ENCODE results near the gene TUBB. TPM values are rescaled to one million over a fixed set of nuclear protein-coding genes. Genes with fewer than 3 reads are reported as not detected.
"Not testable (repeated sequence)": the region's sequence is repeated elsewhere in the genome, so short reads cannot be mapped to it uniquely, and the experiment has no call there.

The TUBB gene
- total RNA-seq, 1 experiment from 2014 or later, result 742 TPM

- Mint-ChIP-seq H3K27me3 (ENCODE audit: insufficient read depth, unreplicated experiment) (no peaks in the 10 kb centered on the region), H3K9me3 (ENCODE audit: unreplicated experiment) (peaks cover 11% of the 10 kb centered on the region), H3K36me3 (ENCODE audit: insufficient read depth, unreplicated experiment) (peaks cover 25% of the 10 kb centered on the region), H3K27ac (ENCODE audit: unreplicated experiment) (no peak overlapping the region), H3K4me3 (ENCODE audit: unreplicated experiment) (no peak overlapping the region), H3K4me1 (ENCODE audit: low read depth, unreplicated experiment) (peaks cover 34% of the 10 kb centered on the region)
- intact Hi-C loops (cut with micrococcal nuclease; ENCODE audit: unreplicated experiment), result loop anchor here (5.0 kb wide), 1 partner anchor 50 kb away; no protein-coding TSS in a partner anchor
- no TSS peak for BruUV-seq (replicated peaks)
- peaks cover 53% of the 10 kb centered on the region for H3K4me1 ChIP-seq
- no peaks in the 10 kb centered on the region for H3K36me3 ChIP-seq (ENCODE audit: control insufficient read depth, insufficient read depth, low read length)
- ChIA-PET CTCF (interaction anchor here (0.7 kb wide), 1 partner anchor 181 kb away, joined by 3 read pairs; no protein-coding TSS in a partner anchor), POLR2A (no interaction called here)
- H3K27me3 ChIP-seq (replicated peaks; ENCODE audit: control insufficient read depth, insufficient read depth, low read length), result no peaks in the 10 kb centered on the region
- H3K9me3 ChIP-seq, result no peaks in the 10 kb centered on the region
- H3K4me3 ChIP-seq (ENCODE audit: low read depth, low read length), result no peak overlapping the region
- no peak for DNase-seq
- TF ChIP-seq CTCF (IDR thresholded peaks at IDR 0.05; ENCODE audit: insufficient read depth in 1 of 2, low read depth in 1 of 2, low read length in 1 of 2, severe bottlenecking in 1 of 2, unreplicated experiment in 1 of 2), result no peak
These were observed 41.8 kb downstream of the TUBB start for GRCh38 chr6:30761791-30762429.

- BruUV-seq (replicated peaks), result no TSS peak
- no peak for TF ChIP-seq CTCF (IDR thresholded peaks at IDR 0.05; ENCODE audit: insufficient read depth in 1 of 2, low read depth in 1 of 2, low read length in 1 of 2, severe bottlenecking in 1 of 2, unreplicated experiment in 1 of 2)
- no peaks in the 10 kb centered on the region for H3K9me3 ChIP-seq
- Mint-ChIP-seq H3K4me3 (ENCODE audit: unreplicated experiment) (peak overlapping the region; percentile 57), H3K9me3 (ENCODE audit: unreplicated experiment) (peaks cover 11% of the 10 kb centered on the region), H3K27ac (ENCODE audit: unreplicated experiment) (peak overlapping the region; percentile 84), H3K4me1 (ENCODE audit: low read depth, unreplicated experiment) (peaks cover 31% of the 10 kb centered on the region), H3K27me3 (ENCODE audit: insufficient read depth, unreplicated experiment) (no peaks in the 10 kb centered on the region), H3K36me3 (ENCODE audit: insufficient read depth, unreplicated experiment) (peaks cover 25% of the 10 kb centered on the region)
- H3K4me3 ChIP-seq (ENCODE audit: low read depth, low read length), result no peak overlapping the region
- no peaks in the 10 kb centered on the region for H3K27me3 ChIP-seq (replicated peaks; ENCODE audit: control insufficient read depth, insufficient read depth, low read length)
- intact Hi-C loops (cut with micrococcal nuclease; ENCODE audit: unreplicated experiment), result loop anchor here (5.0 kb wide), 1 partner anchor 49 kb away; no protein-coding TSS in a partner anchor
- ChIA-PET CTCF (interaction anchor here (0.5 to 1.7 kb wide), 3 partner anchors 20 to 375 kb away, joined by 3 to 5 read pairs (median 3); partner anchors contain the start of gene IER3), POLR2A (interaction anchor here (1.0 to 1.2 kb wide), 3 partner anchors 20 to 60 kb away, joined by 3 to 6 read pairs (median 3); no protein-coding TSS in a partner anchor)
- no peak for DNase-seq
- no peaks in the 10 kb centered on the region for H3K36me3 ChIP-seq (ENCODE audit: control insufficient read depth, insufficient read depth, low read length)
- H3K4me1 ChIP-seq, result peaks cover 57% of the 10 kb centered on the region
These were observed 43.0 kb downstream of the TUBB start for GRCh38 chr6:30763155-30763617.

GRCh38 chr6:30763618-30764489 is 43.7 kb downstream of the TUBB start:
- intact Hi-C loops (cut with micrococcal nuclease; ENCODE audit: unreplicated experiment), result loop anchor here (1.0 to 5.0 kb wide), 2 partner anchors 20 to 48 kb away; partner anchors contain the start of gene IER3
- H3K36me3 Mint-ChIP-seq (ENCODE audit: insufficient read depth, unreplicated experiment), result peaks cover 25% of the 10 kb centered on the region
- peak in 1 of 2 experiments; percentile 30 for TF ChIP-seq CTCF (IDR thresholded peaks at IDR 0.05; ENCODE audit: insufficient read depth in 1 of 2, low read depth in 1 of 2, low read length in 1 of 2, severe bottlenecking in 1 of 2, unreplicated experiment in 1 of 2)
- H3K9me3 ChIP-seq, result no peaks in the 10 kb centered on the region
- peaks cover 60% of the 10 kb centered on the region for H3K4me1 ChIP-seq
- no peaks in the 10 kb centered on the region for H3K36me3 ChIP-seq (ENCODE audit: control insufficient read depth, insufficient read depth, low read length)
- no peaks in the 10 kb centered on the region for H3K27me3 ChIP-seq (replicated peaks; ENCODE audit: control insufficient read depth, insufficient read depth, low read length)
- H3K4me1 Mint-ChIP-seq (ENCODE audit: low read depth, unreplicated experiment), result peaks cover 36% of the 10 kb centered on the region
- ChIA-PET POLR2A (interaction anchor here (0.7 to 1.2 kb wide), 6 partner anchors 21 to 59 kb away, joined by 3 to 6 read pairs (median 3); no protein-coding TSS in a partner anchor), CTCF (interaction anchor here (0.5 to 1.7 kb wide), 6 partner anchors 20 to 375 kb away, joined by 3 to 5 read pairs (median 4); partner anchors contain the start of gene IER3)
- peak overlapping the region; percentile 84 for H3K27ac Mint-ChIP-seq (ENCODE audit: unreplicated experiment)
- no peak overlapping the region for H3K4me3 ChIP-seq (ENCODE audit: low read depth, low read length)
- peaks cover 11% of the 10 kb centered on the region for H3K9me3 Mint-ChIP-seq (ENCODE audit: unreplicated experiment)
- peak; percentile 63 to 73 for DNase-seq
- peak overlapping the region; percentile 57 for H3K4me3 Mint-ChIP-seq (ENCODE audit: unreplicated experiment)
- H3K27me3 Mint-ChIP-seq (ENCODE audit: insufficient read depth, unreplicated experiment), result no peaks in the 10 kb centered on the region
- BruUV-seq (replicated peaks), result no TSS peak

- peaks cover 58% of the 10 kb centered on the region for H3K4me1 ChIP-seq
- H3K36me3 Mint-ChIP-seq (ENCODE audit: insufficient read depth, unreplicated experiment), result peaks cover 26% of the 10 kb centered on the region
- H3K4me3 Mint-ChIP-seq (ENCODE audit: unreplicated experiment), result peak overlapping the region; percentile 57
- POLR2A ChIA-PET, result interaction anchor here (0.7 to 1.2 kb wide), 4 partner anchors 37 to 58 kb away, joined by 3 to 5 read pairs (median 3); no protein-coding TSS in a partner anchor
- H3K9me3 Mint-ChIP-seq (ENCODE audit: unreplicated experiment), result peaks cover 11% of the 10 kb centered on the region
- H3K9me3 ChIP-seq; H3K4me3 ChIP-seq (ENCODE audit: low read depth, low read length); H3K36me3 ChIP-seq (ENCODE audit: control insufficient read depth, insufficient read depth, low read length); H3K27me3 Mint-ChIP-seq (ENCODE audit: insufficient read depth, unreplicated experiment); H3K27me3 ChIP-seq (replicated peaks; ENCODE audit: control insufficient read depth, insufficient read depth, low read length); DNase-seq: not testable (repeated sequence)
- H3K27ac Mint-ChIP-seq (ENCODE audit: unreplicated experiment), result peak overlapping the region; percentile 84
- intact Hi-C loops (cut with micrococcal nuclease; ENCODE audit: unreplicated experiment), result loop anchor here (1.0 to 5.0 kb wide), 2 partner anchors 20 to 48 kb away; partner anchors contain the start of gene IER3
- CTCF ChIA-PET, result interaction anchor here (0.8 to 1.7 kb wide), 4 partner anchors 21 to 306 kb away, joined by 3 to 5 read pairs (median 4); partner anchors contain the start of gene IER3
- peaks cover 34% of the 10 kb centered on the region for H3K4me1 Mint-ChIP-seq (ENCODE audit: low read depth, unreplicated experiment)
- TSS peak; percentile 38 for BruUV-seq (replicated peaks)
These were observed 44.4 kb downstream of the TUBB start for GRCh38 chr6:30764490-30765043.

All from Caco-2 (cell line).